22Rv1 (cell line): ENCODE measurements around the gene BOD1.
A peak's percentile ranks its signal among the peaks of the same experiment; 100 is the strongest.

Experiments
- H3K27ac ChIP-seq: fragments of 450-650 bp; 2 replicates; pipeline ENCODE4 v1.5.1; 2017
- ZFX ChIP-seq: fragments of 450-650 bp; IDR thresholded peaks from 2 replicates; pipeline ENCODE4 v1.6.1; 2017; ENCODE audit warnings: antibody characterized with exemption, borderline replicate concordance
- TF ChIP-seq, protein P1 (sequence below): fragments of 450-650 bp; IDR thresholded peaks from 2 replicates; pipeline ENCODE4 v1.5.1; 2017; ENCODE audit warnings: mild to moderate bottlenecking

Gene BOD1

GRCh38 chr5:173616577-173617118 is at the start of gene BOD1:
BOD1 (minus strand) TSS chr5:173616650; CDS start chr5:173616436, 214 bp downstream.
- peak within 1 kb of the TSS; percentile 76 for H3K27ac ChIP-seq
- TF ChIP-seq ZFX: no peak
- TF ChIP-seq, protein P1, sequence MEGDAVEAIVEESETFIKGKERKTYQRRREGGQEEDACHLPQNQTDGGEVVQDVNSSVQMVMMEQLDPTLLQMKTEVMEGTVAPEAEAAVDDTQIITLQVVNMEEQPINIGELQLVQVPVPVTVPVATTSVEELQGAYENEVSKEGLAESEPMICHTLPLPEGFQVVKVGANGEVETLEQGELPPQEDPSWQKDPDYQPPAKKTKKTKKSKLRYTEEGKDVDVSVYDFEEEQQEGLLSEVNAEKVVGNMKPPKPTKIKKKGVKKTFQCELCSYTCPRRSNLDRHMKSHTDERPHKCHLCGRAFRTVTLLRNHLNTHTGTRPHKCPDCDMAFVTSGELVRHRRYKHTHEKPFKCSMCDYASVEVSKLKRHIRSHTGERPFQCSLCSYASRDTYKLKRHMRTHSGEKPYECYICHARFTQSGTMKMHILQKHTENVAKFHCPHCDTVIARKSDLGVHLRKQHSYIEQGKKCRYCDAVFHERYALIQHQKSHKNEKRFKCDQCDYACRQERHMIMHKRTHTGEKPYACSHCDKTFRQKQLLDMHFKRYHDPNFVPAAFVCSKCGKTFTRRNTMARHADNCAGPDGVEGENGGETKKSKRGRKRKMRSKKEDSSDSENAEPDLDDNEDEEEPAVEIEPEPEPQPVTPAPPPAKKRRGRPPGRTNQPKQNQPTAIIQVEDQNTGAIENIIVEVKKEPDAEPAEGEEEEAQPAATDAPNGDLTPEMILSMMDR: no peak

GRCh38 chr5:173665326-173665725 is 48.9 kb upstream of the BOD1 start:
- no peak overlapping the region for H3K27ac ChIP-seq
- TF ChIP-seq, protein P1: no peak
- no peak for TF ChIP-seq ZFX

GRCh38 chr5:173664154-173664526 is 47.7 kb upstream of the BOD1 start:
- no peak for TF ChIP-seq ZFX
- TF ChIP-seq, protein P1: no peak
- H3K27ac ChIP-seq: no peak overlapping the region

DNA sequence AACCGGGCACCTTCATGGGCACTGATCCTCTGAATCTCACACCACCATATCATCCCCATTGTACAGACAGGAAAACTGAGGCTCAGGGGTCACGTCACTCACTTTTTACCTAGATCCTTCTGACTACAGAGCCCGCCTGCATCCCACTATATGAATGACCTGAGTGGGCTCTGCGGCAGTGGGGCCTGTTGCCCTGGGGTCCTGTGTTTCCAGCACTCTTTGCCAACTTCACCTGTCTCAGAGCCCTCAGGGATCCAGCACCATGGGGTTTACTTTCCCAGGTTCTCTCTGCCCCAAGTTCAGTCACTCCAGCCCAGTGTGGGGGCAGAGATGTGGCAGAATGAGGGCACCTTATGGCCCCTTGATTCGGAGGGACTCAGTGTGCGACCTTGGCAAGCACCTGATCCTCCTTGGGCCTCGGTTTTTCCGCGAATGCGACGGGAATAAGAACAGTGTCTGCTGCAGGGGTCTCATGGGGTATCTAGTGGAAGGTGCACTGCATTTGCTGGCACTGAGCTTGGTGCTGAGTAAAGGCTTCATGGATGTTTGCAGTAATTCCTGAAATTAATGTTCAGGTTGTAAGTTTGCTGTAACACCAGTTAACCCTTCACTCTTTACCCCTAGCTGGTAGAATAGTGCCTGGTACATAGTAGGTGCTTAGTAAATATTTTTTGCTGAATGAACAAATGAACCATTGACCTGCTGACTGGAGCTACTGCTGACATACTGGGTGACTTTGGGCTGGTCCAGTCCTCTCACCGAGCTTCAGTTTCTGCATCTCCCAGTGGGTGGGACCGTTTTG is 47.1 kb upstream of the BOD1 start:
- H3K27ac ChIP-seq: no peak overlapping the region
- TF ChIP-seq ZFX: no peak
- TF ChIP-seq, protein P1: no peak

DNA sequence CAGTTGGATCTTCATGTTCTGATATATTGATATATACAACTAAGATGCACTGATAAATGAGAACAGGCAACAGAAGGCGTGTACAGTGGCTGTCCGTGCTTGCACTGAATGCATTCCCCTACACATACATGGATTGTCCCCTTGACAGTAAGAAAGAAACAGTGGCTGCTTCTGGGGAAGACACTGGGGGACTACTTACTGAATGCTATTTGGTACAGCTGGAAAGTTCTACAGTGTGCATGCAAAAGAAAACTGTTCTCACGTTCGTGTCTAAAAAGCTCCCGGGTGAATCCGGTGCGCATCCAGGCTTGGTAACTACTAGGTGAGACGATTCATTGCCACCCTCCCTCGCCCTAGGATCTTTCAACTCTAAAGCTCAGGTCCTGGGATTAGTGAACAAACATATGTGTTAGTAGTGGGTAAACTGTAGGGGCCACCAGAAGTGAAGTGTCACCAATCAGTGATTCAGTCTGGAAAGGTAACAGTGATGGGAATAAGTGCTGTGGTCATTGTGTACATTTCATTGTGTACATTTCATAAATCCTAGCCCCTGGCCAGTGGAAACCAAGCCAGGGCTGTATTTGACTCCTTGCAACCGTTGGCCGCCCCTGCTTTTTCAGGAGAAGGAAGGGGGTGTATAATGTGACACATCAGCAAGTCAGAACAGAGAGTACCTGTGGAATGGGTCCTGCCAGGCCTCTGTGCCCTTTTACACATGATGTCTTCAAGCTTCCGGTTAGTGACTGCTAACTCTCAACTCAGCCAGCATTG is 46.3 kb upstream of the BOD1 start:
- no peak for TF ChIP-seq ZFX
- TF ChIP-seq, protein P1: no peak
- no peak overlapping the region for H3K27ac ChIP-seq

GRCh38 chr5:173660481-173661280 is 44.2 kb upstream of the BOD1 start:
- TF ChIP-seq, protein P1: no peak
- TF ChIP-seq ZFX: no peak
- no peak overlapping the region for H3K27ac ChIP-seq
